GM18517 (cell line): Measurements from ENCODE around the gene CNTN6.
A peak's percentile ranks its signal among the peaks of the same experiment; 100 is the strongest.

Experiments
- ATAC-seq: cut with Tn5 transposase; IDR thresholded peaks from one replicate; pipeline ENCODE4 v1.9.1; 2021; ENCODE audit warnings: mild to moderate bottlenecking, moderate library complexity; ENCODE audit not compliant: unreplicated experiment

The CNTN6 gene

DNA sequence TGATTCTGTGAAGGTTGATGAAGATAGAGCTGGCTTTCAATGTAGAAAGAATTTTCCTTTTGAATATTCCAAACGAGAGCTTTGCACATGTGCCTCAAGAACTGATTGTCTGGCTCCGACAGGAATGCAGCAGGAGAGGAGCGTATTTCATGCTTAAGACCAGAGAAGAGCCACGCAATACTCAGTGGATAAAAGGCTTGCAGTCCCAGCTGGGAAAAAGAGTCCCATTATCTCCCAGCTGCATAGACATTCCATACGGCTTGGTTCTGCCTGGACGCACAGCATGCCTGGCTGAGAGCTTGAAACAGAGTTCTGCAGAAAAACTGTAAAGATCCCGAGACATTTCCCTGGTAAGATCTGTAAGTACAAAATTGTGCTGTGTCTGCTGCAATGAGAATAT is at the start of gene CNTN6:
CNTN6 (plus strand) TSS at position 254 of the 400 bp plus-strand sequence. CDS start 54,985 bp downstream, outside the sequence.
- no peak for ATAC-seq

DNA sequence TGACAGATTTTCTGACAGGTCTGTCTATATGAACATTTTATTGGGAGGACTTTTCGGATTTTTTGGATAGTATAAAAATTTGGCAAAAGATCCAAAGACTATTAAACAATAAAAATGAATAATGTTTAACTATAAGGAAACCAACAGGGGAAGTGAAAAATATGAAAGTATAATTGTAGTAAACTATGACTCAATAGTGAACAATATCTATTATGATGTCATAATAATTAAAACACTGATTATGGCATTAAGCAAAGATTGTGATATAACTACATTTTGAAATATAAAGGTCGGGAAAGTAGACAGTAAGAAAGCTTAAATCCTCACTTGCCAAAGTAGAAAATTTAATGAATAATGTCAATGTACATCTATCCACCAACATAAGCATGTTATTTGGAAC is 44.3 kb upstream of the CNTN6 start:
- no peak for ATAC-seq

DNA sequence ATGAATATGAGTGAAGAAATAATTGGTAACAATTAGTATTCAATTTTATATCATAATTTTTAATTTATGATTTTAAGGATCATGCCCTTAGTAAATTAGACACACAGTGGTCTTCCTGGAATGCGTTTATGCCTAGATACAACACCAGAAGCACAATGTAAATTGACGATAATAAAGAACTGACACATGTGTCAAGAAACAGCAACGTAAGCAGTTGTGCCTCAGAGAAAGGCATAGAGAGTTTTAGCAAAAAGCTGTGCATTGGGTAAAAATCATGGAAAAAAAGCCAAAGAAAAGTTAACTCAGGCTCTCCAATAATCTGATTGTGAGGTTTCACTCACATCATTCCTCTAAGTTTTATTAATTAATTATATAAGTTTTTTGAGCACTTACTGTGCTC is 37.0 kb upstream of the CNTN6 start:
- no peak for ATAC-seq

DNA sequence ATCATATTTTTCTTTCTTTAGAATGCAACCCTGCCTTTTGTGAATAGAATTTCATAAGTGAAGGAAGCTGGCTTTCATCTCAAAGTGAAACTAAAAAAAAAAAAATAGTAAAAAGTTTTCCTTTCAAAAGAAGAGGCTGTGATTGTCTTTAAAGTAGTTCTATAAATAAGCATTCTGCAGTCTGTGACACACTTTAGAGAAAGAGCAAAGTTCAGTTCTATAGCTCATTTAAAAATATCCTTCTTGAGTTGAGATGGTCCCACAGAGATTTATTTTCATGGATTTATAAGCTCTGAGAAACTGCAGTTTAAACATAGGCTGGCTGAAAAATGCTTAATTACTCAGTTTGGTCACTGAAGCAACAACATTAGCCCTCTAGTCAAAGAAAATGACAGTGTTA is 36.1 kb upstream of the CNTN6 start:
- no peak for ATAC-seq

DNA sequence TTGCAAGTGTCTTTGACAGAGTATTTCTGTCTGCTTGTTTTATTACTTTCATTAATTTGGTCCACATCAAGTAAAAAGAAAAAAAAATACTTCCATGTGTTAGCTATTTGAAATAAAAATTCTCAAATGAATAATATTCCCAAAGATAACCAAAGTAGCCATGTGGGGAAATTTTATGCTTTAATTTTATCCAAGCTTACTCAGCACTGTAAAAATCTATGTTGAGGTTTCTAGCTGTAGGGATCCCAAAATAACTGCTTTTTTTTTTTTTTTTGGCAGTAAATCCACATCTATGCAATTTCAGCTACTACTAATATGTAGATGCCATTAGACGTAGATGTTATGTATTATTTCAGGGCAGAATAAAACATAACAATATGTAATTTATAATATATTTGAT is 35.4 kb upstream of the CNTN6 start:
- no peak for ATAC-seq

DNA sequence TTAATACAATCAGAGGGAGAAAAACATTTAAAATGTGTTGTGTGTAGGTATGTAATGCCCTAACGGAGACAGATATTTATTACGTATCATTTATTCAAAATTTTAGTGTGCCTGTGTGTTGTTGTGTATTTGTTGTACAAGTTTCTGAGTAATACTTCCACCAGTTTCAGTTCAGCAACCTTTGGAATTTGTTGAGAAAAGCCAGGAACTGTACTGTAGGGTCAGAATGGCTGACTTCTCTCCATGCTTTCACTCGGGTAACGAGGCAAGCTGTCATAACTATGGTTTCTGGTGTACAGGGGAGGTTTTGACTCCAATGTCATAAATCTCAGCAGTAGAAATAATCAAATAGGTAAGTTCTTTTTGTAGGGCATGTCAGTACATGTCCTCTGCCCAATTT is 23.8 kb upstream of the CNTN6 start:
- no peak for ATAC-seq

DNA sequence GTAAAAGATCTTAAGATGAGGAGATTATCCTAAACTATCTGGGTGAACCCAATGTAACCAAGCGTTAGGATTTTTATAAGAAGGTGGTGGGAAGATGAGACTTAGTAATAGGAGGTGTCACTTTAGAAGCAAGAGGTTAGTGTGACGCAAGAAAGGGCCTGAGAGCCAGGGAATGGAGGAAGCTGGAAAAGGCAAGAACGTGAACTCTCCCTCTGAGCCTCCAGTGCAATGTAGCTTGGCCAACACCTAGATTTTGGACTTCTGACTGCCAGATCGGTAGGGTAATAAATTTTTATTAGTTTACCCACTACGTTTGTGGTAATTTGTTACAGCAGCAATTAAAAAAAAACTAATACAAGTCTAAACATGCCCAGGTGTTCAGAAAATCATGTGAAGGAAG is 20.8 kb upstream of the CNTN6 start:
- ATAC-seq: no peak

DNA sequence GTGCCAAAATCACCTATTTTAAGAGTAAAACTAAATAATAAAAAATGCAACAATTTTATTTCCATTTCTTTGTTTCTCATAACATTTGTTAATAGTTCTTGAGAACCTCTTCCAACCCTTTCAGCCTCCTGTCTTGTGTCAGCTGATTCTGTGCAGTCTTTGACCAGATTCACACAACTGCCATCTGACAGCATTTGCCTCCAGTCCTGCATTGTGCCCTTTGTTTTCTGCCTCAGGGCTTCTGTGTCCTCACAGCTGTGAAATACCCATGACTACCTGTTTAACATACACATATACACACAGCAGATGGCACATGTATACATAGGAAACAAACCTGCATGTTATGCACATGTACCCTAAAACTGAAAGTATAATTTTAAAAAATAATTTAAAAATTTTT is 13.2 kb upstream of the CNTN6 start:
- no peak for ATAC-seq

DNA sequence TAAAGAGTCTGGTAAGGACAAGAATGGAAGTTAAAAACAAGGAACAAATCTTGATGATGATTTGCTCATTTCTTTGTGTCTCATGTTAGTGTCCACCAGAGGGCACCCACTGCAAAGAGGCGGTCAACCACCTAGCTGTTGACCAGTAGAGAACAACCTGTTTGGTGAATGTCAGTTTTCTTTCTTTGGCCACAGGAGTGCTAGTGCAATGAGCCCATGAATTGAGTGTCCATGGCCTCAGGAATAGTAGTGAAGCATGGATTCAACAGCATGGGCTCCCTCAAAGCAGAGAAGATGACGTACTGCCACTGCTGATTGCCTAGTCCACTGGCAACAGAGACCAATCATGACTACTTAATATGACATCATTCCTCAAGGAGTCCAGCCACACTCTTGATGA is 10.7 kb upstream of the CNTN6 start:
- ATAC-seq: peak; percentile 58

DNA sequence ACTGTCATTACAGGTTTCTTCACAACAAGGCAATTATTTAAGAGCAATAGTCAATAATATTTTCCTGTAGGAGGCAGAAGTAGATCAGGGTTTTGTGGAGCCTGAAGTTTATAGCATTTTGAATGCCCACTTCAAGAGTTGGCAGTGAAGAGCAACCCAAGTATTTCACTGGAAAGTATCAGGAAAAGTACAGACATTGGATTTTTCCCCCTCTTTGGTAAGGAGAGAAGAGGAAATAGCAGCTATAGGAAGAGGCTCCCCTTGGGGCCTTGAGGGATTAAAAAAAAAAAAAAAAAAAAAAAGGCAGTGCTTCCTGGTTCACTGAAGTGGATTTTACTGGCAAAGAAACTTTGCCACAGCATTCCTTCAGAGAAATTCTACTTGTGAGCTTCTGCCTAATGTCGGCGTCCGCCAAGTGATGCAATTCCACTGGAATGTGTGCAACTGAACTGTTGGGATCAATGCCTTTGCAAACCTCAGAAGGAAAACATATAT is 5.7 kb upstream of the CNTN6 start:
- ATAC-seq: no peak

DNA sequence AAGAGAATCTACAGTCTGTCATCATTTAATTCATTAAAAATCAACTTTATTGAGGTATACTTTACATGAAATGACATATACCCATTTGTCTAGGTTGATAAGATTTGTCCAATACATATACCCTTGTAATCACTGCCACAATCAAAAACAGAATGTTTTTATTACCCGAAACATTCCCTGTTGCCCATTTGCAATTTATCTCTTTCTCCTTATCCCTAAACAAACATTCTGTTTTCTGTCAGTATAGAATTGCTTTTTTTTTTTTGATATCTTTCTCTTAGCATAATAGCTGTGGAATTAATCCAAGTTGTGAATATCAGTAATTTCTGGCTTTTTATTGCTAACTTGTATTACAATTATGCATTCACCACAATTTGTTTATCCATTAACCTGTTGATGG is 4.3 kb upstream of the CNTN6 start:
- no peak for ATAC-seq

DNA sequence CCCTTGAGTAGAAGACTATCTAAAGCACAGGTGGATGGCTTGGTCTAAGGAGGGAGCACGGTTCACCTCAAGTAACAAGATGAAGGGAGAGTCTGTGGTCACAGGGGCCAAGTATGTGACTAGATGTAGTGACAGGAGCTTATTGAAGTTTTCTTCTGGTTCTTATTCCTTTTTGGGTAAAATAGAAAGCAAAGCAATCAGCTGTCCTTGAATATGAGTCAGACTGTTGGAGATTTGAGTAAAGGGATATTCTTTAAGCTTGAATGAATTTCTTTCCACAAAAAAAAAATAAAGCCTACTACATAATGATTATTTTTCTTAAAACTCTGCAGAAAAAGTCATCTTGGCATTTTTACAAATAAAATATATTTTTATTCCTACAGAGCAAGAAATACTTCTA is 1.5 kb upstream of the CNTN6 start:
- no peak for ATAC-seq

DNA sequence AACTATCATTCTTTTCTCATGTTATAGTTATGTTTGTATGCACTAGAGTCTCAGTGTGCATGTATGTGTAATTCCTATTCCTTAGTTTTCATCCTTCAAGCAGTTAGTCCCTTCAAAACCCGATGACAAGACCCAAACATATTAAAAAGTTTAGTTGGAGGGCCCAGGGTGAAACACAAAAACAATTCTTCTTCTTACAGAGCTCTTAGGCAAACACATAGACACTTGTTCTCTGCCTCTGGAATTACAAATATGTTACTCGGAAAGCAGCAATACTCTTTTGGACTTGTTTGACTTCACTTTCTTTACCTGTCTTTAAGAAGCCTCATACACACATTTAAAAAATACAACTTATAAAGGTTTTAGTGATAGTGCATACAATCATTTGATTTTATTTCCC is 763 bp upstream of the CNTN6 start:
- no peak for ATAC-seq

DNA sequence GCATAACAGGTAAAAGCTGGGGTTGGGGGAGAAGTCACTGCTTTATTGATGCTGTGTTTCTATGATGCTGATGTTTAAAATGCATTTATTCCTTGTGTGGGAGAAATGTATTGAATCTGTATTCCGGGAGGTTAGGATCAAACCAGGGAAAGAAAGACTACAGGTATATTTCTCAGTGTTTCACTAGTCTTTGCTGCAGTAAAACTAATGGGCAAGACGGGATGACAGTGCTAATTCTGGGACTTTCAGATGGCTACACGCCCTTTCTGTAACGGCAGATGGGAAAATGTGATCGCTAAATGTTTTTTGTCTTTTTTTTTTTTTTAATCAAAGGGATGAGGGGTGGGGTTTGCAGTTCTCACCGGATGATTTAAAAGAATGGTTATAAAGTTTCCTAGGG is 393 bp downstream of the CNTN6 start:
- no peak for ATAC-seq

DNA sequence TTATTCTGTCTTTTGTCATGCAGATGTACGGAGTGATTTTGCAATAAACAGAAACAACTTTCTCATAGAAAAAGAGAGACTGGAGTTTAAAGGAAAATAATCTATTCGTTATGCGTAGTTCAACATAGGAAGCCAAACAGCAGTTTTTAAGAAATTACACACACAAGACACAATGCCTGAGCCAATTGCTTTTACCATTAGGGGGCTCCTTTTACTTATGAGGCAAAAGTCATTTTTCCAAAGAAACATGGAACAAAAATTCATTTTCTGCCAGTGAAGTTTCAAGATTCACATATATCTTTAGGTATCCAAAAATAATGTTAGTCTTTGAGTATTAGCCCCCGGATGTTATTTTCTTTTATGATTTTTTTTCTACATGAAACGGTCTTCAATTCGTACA is 10.7 kb downstream of the CNTN6 start:
- no peak for ATAC-seq

DNA sequence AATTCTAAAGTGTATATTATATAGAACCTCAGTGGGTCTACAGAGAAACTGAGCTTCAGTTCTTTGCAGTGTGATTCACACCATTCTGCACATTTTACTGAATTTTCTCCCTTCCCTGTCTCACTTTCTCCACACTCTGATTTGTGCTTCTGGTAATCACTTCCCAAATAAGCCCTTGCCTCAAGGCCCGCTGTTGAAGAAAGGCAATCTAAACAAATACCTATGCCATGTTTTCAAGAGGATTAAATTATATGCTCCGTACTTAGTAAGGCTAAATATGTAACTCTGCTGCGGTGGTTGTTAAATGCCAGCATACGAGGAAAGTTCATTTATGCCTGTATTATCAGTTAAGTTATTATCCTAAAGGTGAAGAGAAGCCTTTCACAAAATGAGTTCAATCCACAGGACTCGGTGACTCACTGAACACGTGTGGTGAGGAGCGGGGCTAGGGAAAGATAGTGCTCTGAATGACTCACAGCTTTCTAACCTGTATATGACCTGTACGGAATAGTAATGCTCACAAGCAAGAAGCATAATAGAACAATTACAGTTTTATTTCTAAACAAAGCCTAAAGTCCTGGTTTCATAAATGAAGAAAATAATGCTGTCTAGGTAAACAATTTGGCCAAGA is 25.1 kb downstream of the CNTN6 start:
- ATAC-seq: no peak

DNA sequence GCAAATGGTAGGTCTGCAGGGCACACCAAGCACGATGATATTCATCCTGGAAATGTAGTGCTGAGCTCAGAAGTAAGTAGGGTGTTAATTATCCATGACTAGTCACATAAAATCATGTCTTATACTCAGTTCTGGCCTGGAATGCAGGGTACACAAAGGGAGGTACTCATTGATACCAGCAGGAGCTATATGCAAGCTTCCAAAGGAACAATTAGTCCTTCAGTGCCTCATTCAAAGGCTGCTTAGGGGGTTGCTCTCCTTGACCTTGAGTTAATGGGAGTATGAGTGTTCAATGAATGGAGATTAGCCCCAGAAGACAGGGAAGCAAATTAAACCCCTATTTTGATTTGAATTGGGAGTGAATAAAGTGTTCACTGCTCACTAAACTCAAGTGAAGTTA is 38.3 kb downstream of the CNTN6 start:
- no peak for ATAC-seq

DNA sequence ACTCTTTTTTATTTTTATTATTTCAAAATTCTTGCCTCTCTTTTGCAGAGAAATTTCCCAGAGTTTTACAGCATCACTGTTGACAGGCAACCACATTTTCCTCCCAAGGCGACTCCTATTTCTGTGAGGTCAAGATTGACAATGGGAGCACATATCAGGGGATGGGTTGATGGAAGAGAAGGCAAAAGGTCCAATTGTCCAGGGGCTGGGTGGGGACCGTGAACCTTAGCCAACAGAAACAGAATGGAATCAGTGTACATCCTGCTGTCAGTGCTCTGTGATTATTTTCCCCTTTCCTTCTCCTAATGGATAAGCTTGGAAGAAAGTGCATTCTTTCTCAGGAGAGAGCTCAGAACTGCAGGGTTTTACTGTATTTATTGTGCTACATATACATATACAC is 42.4 kb downstream of the CNTN6 start:
- ATAC-seq: no peak

DNA sequence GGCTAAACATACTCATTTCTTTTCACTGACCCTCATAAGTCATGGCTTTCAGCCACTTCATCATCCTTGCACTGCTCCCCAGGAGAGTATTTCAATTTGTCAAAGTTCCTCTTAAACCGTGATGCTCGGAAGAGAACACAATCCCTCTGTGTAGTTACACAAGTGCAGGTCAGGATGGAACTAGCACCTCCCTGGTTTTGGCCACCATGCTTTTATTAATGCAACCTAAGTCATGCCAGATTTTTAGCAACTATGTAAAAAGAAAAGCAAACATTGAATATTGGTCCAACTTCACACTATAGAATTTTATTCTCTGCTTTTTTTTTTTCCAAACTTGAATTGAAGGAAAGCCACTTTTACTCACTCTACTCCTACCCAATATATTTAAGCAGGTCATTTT is 45.2 kb downstream of the CNTN6 start:
- ATAC-seq: no peak

DNA sequence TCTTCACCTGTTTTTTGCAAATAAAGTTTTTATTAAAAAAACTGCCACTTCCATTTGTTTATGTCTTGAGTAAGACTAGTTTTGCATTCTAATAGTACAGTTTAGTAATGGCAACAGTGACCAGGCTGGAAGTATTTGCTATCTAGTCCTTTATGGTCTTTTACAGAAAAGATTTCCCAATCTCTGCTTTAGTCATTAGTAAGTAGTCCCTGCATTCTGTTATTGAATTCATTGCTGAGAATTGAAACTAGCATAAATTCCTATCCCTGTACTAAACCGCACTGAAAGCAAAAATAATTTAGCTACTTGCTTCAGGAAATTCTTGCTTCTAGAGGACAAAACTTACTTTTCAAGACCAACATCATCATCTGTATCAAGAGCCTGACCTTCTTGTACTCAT is 46.2 kb downstream of the CNTN6 start:
- ATAC-seq: no peak

DNA sequence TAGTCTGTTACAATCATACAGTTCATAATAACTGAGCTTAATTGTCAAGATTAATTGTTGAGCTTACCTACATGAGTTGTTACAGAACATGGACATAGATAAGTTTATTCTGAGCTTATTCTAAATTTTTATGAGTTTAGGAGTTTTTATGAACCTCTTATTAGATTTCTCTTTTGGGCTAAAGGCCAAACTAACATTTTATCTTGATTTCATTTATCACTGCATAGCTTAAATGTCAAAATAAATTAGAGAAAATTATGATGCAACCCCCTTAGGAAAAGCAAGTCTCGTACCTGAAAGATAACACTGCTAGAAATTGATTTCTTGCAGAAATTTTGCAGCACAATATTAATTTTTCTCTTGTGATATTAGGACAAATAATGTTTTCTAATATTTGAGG is 54.5 kb downstream of the CNTN6 start:
- no peak for ATAC-seq

DNA sequence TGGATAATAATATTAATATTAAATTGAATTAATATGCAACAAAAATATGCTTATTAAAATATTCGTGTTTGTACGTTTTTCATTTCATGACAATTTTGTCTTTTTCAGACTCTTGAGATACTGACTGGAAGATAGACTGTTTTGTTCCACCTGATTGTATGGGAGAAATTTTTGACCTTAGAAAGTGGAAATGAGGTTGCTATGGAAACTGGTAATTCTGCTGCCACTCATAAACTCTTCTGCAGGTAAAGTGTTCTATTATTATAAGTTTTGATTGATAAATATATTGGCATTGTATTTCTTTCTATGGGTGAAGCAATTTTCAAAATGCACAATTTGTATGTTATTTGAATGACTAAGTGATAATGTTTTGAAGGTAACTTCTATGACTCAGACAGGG is 55.0 kb downstream of the CNTN6 start:
- ATAC-seq: no peak

DNA sequence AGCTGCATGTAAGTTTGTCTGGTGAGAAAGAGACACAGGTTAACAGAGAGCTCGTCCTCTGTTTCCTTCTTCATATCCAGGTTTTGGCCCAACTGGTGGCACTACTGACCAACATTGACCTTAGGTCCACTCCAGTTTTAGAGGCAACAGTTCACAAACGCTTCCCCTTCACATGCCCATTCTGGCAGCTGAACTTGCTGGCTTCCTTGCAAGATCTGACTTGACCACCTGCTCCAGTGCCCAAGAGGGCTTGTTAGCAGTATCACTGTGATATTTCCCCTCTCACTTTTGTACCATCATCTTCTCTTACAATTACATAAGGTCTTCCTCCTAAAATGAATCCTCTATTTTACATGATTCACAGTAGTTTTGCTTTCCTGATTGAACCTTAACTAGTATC is 71.3 kb downstream of the CNTN6 start:
- ATAC-seq: no peak
